Thyroid gland (tissue), 4 donors: ENCODE measurements around the gene MGME1. TPM values are rescaled to one million over a fixed set of nuclear protein-coding genes. Genes with fewer than 3 reads are reported as not detected.

Experiments
- DNase-seq, 2 donors: peaks; one replicate each; pipeline ENCODE4 v3.0.0-alpha.2; 2019
- H3K27ac ChIP-seq, 3 donors: fragments of 200-600 bp; sonication (generic); 1 replicate in 2 of 3; 2 replicates in 1 of 3; pipeline ENCODE4 v1.5.1; 2016 to 2019; ENCODE audit warnings: mild to moderate bottlenecking in 1 of 3, moderate library complexity in 1 of 3
- H3K27me3 ChIP-seq: fragments of 200-600 bp; sonication (generic); one replicate; pipeline ENCODE4 v1.5.1; 2019
- H3K36me3 ChIP-seq, 2 donors: fragments of 200-600 bp; sonication (generic); one replicate each; pipeline ENCODE4 v1.5.1; 2016 to 2019
- H3K4me1 ChIP-seq, 2 donors: fragments of 200-600 bp; sonication (generic); one replicate each; pipeline ENCODE4 v1.5.1; 2017 to 2019
- H3K4me3 ChIP-seq, 3 donors: fragments of 200-600 bp; sonication (generic); replicated peaks in 1 of 3; 1 replicate in 2 of 3; 2 replicates in 1 of 3; pipeline ENCODE4 v1.5.1; 2016; ENCODE audit warnings: mild to moderate bottlenecking in 1 of 3
- H3K9me3 ChIP-seq: fragments of 200-600 bp; sonication (generic); one replicate; pipeline ENCODE4 v1.5.1; 2017
- CTCF ChIP-seq, 6 experiments: fragments of 200-600 bp in 3 of 6; fragments of 450-650 bp in 3 of 6; sonication (generic) in 3 of 6; IDR thresholded peaks; one replicate each; pipeline ENCODE4 v1.5.1; 2016 to 2019; ENCODE audit warnings: antibody characterized with exemption in 6 of 6, mild to moderate bottlenecking in 2 of 6, inconsistent platforms in 1 of 6, moderate library complexity in 1 of 6
- POLR2A ChIP-seq, 2 donors: fragments of 450-650 bp; IDR thresholded peaks; one replicate each; pipeline ENCODE4 v1.6.1; 2017; ENCODE audit warnings: antibody characterized with exemption in 2 of 2, mild to moderate bottlenecking in 2 of 2, moderate library complexity in 1 of 2
- WGBS, 2 donors: methylation state at CpG; one replicate each; pipeline ENCODE4 v1.1.5; 2017; 5-methylcytosine and 5-hydroxymethylcytosine counted together
- intact Hi-C: fragments of 100-400 bp; cut with DNase I; formaldehyde crosslinking; loops from one replicate; pipeline ENCODE4 v1.15.1; 2023
- total RNA-seq, 4 donors: library from RNA; depleted of rRNA; stranded (reverse); fragments of >200 nt; gene quantifications; one replicate each; pipeline ENCODE4 v1.2.3, GENCODE V29; 2016

The MGME1 gene
- total RNA-seq, 4 donors from 2014 or later = 14.6 to 24.2 (median 16.8) TPM

GRCh38 chr20:17925940-17926300 lies 42.9 kb upstream of the MGME1 start:
- intact Hi-C loops = no loop called here
- 57 to 75% methylated on average over 1 of the region's 1 CpG for whole genome bisulfite sequencing, 2 donors
- no peak for TF ChIP-seq POLR2A (IDR thresholded peaks at IDR 0.05)
- no peak for TF ChIP-seq CTCF (IDR thresholded peaks at IDR 0.05)
- no peaks in the 10 kb centered on the region for H3K27me3 ChIP-seq
- no peaks in the 10 kb centered on the region for H3K36me3 ChIP-seq
- H3K9me3 ChIP-seq = no peaks in the 10 kb centered on the region
- H3K27ac ChIP-seq = no peak overlapping the region
- no peak overlapping the region for H3K4me3 ChIP-seq
- no peak for DNase-seq
- H3K4me1 ChIP-seq = peaks cover 16 to 17% of the 10 kb centered on the region in 2 donors

- H3K36me3 ChIP-seq = no peaks in the 10 kb centered on the region
- H3K9me3 ChIP-seq = no peaks in the 10 kb centered on the region
- 88 to 93% methylated on average over 7 of the region's 7 CpGs for WGBS, 2 donors
- no peak for DNase-seq
- H3K4me3 ChIP-seq = no peak overlapping the region
- H3K27ac ChIP-seq = peak overlapping the region; percentile 38 to 73 (median 59)
- H3K27me3 ChIP-seq = no peaks in the 10 kb centered on the region
- H3K4me1 ChIP-seq = peaks cover 16 to 17% of the 10 kb centered on the region in 2 donors
- no peak for TF ChIP-seq CTCF (IDR thresholded peaks at IDR 0.05)
- TF ChIP-seq POLR2A (IDR thresholded peaks at IDR 0.05) = no peak
- intact Hi-C loops = no loop called here
These were observed 40.6 kb upstream of the MGME1 start for GRCh38 chr20:17928211-17928611.

GRCh38 chr20:17928633-17929311 lies 40.0 kb upstream of the MGME1 start:
- peak in 1 of 6 experiments; percentile 7 for TF ChIP-seq CTCF (IDR thresholded peaks at IDR 0.05)
- no peak for TF ChIP-seq POLR2A (IDR thresholded peaks at IDR 0.05)
- no peak overlapping the region for H3K4me3 ChIP-seq
- H3K9me3 ChIP-seq = no peaks in the 10 kb centered on the region
- H3K4me1 ChIP-seq = peaks cover 16 to 17% of the 10 kb centered on the region in 2 donors
- intact Hi-C loops = no loop called here
- H3K27me3 ChIP-seq = no peaks in the 10 kb centered on the region
- no peaks in the 10 kb centered on the region for H3K36me3 ChIP-seq
- WGBS, 2 donors = 59 to 79% methylated on average over 10 to 16 of the region's 22 CpGs
- peak overlapping the region; percentile 38 to 73 (median 59) for H3K27ac ChIP-seq
- DNase-seq = peak; percentile 76 to 82

GRCh38 chr20:17931513-17931912 lies 37.3 kb upstream of the MGME1 start:
- intact Hi-C loops = no loop called here
- no peaks in the 10 kb centered on the region for H3K27me3 ChIP-seq
- TF ChIP-seq POLR2A (IDR thresholded peaks at IDR 0.05) = no peak
- TF ChIP-seq CTCF (IDR thresholded peaks at IDR 0.05) = no peak

GRCh38 chr20:17932396-17932795 lies 36.4 kb upstream of the MGME1 start:
- H3K4me3 ChIP-seq = no peak overlapping the region
- TF ChIP-seq CTCF (IDR thresholded peaks at IDR 0.05) (no peak), POLR2A (IDR thresholded peaks at IDR 0.05) (no peak)
- 97 to 98% methylated on average over 5 of the region's 5 CpGs for WGBS, 2 donors
- no peak for DNase-seq
- H3K9me3 ChIP-seq = no peaks in the 10 kb centered on the region
- H3K27me3 ChIP-seq = no peaks in the 10 kb centered on the region
- peaks cover 26 to 30% of the 10 kb centered on the region in 2 donors for H3K4me1 ChIP-seq
- intact Hi-C loops = no loop called here
- no peaks in the 10 kb centered on the region for H3K36me3 ChIP-seq
- no peak overlapping the region for H3K27ac ChIP-seq

More at GRCh38 chr20:17931513-17931912, 37.3 kb upstream of the MGME1 start:
- peaks cover 17 to 21% of the 10 kb centered on the region in 2 donors for H3K4me1 ChIP-seq
- no peaks in the 10 kb centered on the region for H3K36me3 ChIP-seq
- peak; percentile 38 to 48 for DNase-seq
- no peaks in the 10 kb centered on the region for H3K9me3 ChIP-seq
- no peak overlapping the region for H3K27ac ChIP-seq
- H3K4me3 ChIP-seq = no peak overlapping the region
- 80 to 100% methylated on average over 1 of the region's 1 CpG for WGBS, 2 donors
